Loucy (cell line): Measurements from ENCODE around the gene PLK3.

Experiments used
- H2AFZ ChIP-seq: fragments of 200-600 bp; sonication (generic); 2 replicates; pipeline ENCODE4 v1.6.0; 2016; ENCODE audit warnings: antibody characterized with exemption, mild to moderate bottlenecking, low read length, moderate library complexity
- H3F3A ChIP-seq: fragments of 200-600 bp; 2 replicates; pipeline ENCODE4 v1.6.0; 2016; ENCODE audit warnings: antibody characterized with exemption, low read depth, mild to moderate bottlenecking
- H3K27me3 ChIP-seq: fragments of 200-600 bp; sonication (generic); 2 replicates; pipeline ENCODE4 v1.6.1; 2014; ENCODE audit warnings: low read length, mild to moderate bottlenecking; ENCODE audit not compliant: insufficient read depth, poor library complexity, severe bottlenecking
- H3K36me3 ChIP-seq: fragments of 200-600 bp; sonication (generic); 2 replicates; pipeline ENCODE4 v1.6.1; 2016; ENCODE audit warnings: low read length; ENCODE audit not compliant: insufficient read depth
- H3K4me1 ChIP-seq: fragments of 200-600 bp; sonication (generic); 2 replicates; pipeline ENCODE4 v1.5.1; 2014; ENCODE audit warnings: low read length, mild to moderate bottlenecking; ENCODE audit not compliant: insufficient read depth, poor library complexity, severe bottlenecking
- H3K4me2 ChIP-seq: fragments of 200-600 bp; sonication (generic); 2 replicates; pipeline ENCODE4 v1.6.0; 2014; ENCODE audit warnings: antibody characterized with exemption, low read length, low read depth, mild to moderate bottlenecking; ENCODE audit not compliant: poor library complexity, severe bottlenecking
- H3K4me3 ChIP-seq: fragments of 200-600 bp; sonication (generic); 2 replicates; pipeline ENCODE4 v1.5.1; 2014; ENCODE audit warnings: low read length, mild to moderate bottlenecking, mixed read lengths; ENCODE audit not compliant: poor library complexity, severe bottlenecking
- H3K79me2 ChIP-seq: fragments of 200-600 bp; sonication (generic); 2 replicates; pipeline ENCODE4 v1.6.1; 2014; ENCODE audit warnings: low read length; ENCODE audit not compliant: insufficient read depth
- H3K9ac ChIP-seq: fragments of 200-600 bp; sonication (generic); 2 replicates; pipeline ENCODE4 v1.6.0; 2014; ENCODE audit warnings: mild to moderate bottlenecking, low read depth, low read length, moderate library complexity; ENCODE audit not compliant: poor library complexity, severe bottlenecking
- H3K9me2 ChIP-seq: fragments of 200-600 bp; sonication (generic); replicated peaks from 2 replicates; pipeline ENCODE4 v1.6.1; 2016; ENCODE audit warnings: low read depth, low read length, mixed read lengths
- H3K9me3 ChIP-seq: fragments of 200-600 bp; sonication (generic); 2 replicates; pipeline ENCODE4 v1.6.1; 2014; ENCODE audit warnings: mild to moderate bottlenecking, antibody characterized with exemption, low read length, low read depth; ENCODE audit not compliant: insufficient read depth
- H4K20me1 ChIP-seq: fragments of 200-600 bp; sonication (generic); 2 replicates; pipeline ENCODE4 v1.6.0; 2014; ENCODE audit warnings: antibody characterized with exemption, low read length, mild to moderate bottlenecking; ENCODE audit not compliant: insufficient read depth, poor library complexity, severe bottlenecking
- EZH2phosphoT487 ChIP-seq: fragments of 200-600 bp; IDR thresholded peaks from 2 replicates; pipeline ENCODE4 v1.6.1; 2018; ENCODE audit warnings: antibody characterized with exemption, mild to moderate bottlenecking, moderate library complexity, borderline replicate concordance
- TF ChIP-seq, protein P1 (sequence below): fragments of 200-600 bp; sonication (generic); conservative IDR thresholded peaks from 2 replicates; pipeline ENCODE4 v1.5.1; 2014; ENCODE audit warnings: mild to moderate bottlenecking, antibody characterized with exemption, low read length

PLK3 gene

DNA sequence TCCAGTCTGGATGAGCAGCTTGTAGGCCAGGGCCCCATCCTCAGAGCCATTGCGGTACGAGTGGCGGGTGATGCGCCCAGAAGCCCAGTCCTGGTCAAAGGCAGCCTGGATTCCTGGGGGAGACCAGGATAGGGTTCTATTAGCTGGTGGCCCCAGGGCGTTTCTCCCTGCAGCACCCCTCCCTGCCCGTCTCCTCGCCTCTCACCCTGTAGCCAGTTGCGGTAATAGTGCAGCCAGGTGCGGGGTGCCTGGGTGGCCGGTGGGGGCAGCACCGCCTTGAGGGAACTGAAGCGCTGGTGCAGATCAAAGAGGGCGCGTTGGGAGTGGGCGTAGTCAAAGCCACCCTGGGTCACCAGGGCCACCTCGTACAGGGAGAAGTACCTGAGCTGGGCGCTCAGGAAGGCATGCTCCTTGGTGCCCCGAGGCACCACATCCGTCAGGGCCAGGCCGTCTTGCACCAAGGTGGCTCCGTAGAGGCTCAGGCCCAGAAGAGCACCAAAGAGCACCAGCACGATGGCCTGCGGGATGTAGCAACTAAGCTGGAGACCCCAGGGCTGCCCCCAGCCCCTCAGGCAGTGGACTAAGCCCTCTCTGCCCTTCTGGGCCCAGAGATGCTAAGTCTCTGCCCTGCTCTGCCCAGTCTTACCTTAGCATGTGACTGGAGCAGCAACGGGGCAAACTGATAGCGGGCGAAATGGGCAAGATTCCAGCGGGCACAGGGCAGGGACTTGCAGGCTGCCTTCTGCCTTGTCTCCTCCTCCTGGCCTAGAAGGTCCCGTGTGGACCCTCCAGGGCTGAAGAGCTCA is 27.2 kb downstream of the PLK3 start:
- Histone ChIP-seq H3K36me3 (no peaks in the 10 kb centered on the region), H3K4me3 (no peak overlapping the region), H3K9ac (no peak overlapping the region), H3K9me3 (no peaks in the 10 kb centered on the region), H2AFZ (no peak overlapping the region), H3K79me2 (no peaks in the 10 kb centered on the region), H3K27me3 (no peaks in the 10 kb centered on the region), H3K4me1 (no peaks in the 10 kb centered on the region), H3F3A (no peaks in the 10 kb centered on the region), H3K9me2 (no peaks in the 10 kb centered on the region), H4K20me1 (no peaks in the 10 kb centered on the region), H3K4me2 (no peak overlapping the region)
- no peak for TF ChIP-seq EZH2phosphoT487
- TF ChIP-seq, protein P1, sequence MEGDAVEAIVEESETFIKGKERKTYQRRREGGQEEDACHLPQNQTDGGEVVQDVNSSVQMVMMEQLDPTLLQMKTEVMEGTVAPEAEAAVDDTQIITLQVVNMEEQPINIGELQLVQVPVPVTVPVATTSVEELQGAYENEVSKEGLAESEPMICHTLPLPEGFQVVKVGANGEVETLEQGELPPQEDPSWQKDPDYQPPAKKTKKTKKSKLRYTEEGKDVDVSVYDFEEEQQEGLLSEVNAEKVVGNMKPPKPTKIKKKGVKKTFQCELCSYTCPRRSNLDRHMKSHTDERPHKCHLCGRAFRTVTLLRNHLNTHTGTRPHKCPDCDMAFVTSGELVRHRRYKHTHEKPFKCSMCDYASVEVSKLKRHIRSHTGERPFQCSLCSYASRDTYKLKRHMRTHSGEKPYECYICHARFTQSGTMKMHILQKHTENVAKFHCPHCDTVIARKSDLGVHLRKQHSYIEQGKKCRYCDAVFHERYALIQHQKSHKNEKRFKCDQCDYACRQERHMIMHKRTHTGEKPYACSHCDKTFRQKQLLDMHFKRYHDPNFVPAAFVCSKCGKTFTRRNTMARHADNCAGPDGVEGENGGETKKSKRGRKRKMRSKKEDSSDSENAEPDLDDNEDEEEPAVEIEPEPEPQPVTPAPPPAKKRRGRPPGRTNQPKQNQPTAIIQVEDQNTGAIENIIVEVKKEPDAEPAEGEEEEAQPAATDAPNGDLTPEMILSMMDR = no peak

DNA sequence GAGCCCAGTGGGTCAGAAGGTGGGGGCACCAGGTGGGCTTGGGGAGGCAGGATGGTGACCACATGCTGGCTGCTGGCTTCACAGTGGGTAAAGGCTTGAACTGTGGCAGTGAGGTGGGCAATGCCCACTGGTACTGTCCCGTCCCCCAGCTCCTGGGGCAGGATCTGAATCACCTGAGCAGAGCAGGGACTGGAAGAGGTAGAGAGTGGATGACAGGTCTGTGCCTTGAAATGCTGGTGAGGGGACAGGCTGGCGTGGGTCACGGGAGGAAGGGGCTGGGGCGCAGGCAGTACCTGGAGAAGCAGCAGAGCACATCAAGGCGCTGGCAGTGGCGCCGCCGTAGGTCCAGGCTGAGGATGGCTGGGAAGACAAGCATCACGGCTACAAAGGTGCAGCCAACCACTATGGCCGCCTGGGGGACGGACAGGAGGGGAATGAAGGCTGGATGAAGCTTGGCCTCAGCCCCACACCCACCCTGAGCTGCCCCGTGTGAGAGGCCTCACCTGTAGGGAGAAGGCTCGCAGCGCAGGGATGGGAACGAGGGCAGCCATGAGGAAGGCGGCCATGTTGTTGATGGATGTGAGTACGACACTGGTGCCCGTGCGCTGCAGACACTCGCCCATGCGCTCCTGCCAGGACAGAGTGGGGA is 27.9 kb downstream of the PLK3 start:
- Histone ChIP-seq H3K4me2 (no peak overlapping the region), H3K27me3 (no peaks in the 10 kb centered on the region), H4K20me1 (no peaks in the 10 kb centered on the region), H3K4me3 (no peak overlapping the region), H2AFZ (no peak overlapping the region), H3K9me2 (no peaks in the 10 kb centered on the region), H3F3A (no peaks in the 10 kb centered on the region), H3K9ac (no peak overlapping the region), H3K9me3 (no peaks in the 10 kb centered on the region), H3K4me1 (no peaks in the 10 kb centered on the region), H3K79me2 (no peaks in the 10 kb centered on the region), H3K36me3 (no peaks in the 10 kb centered on the region)
- TF ChIP-seq, protein P1 = no peak
- no peak for TF ChIP-seq EZH2phosphoT487

DNA sequence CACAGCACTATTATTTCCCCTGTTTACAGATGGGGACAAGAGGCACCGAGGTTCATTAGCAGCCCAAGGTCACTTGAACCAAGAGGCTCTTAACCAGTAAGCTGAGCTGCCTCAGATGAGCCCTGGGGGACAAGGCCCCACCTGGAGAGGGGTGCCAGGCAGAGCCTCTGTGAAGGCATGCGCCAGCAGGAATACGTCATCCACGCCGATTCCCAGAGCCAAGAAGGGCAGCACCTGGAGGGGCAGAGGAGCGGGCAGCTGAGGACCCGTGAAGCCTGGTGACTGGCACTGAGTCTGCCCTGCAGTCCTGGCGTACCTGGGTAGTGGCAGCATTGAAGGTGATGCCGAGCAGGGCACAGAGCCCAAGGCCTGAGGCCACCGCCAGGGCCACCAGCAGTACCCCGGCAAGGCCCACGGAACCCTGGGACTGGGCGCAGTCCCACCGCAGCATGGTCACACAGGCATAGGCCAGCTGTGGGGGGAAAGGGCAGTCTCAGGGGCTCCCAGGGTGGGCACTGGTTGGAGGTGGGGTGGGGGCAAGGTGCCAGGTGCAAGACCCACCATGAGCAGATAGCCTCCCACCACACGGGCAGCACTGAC is 28.8 kb downstream of the PLK3 start:
- Histone ChIP-seq H3K9me3 (no peaks in the 10 kb centered on the region), H3K9me2 (no peaks in the 10 kb centered on the region), H3F3A (no peaks in the 10 kb centered on the region), H3K79me2 (no peaks in the 10 kb centered on the region), H3K27me3 (no peaks in the 10 kb centered on the region), H3K4me2 (no peak overlapping the region), H4K20me1 (no peaks in the 10 kb centered on the region), H3K36me3 (no peaks in the 10 kb centered on the region), H3K4me3 (no peak overlapping the region), H3K9ac (no peak overlapping the region), H3K4me1 (no peaks in the 10 kb centered on the region), H2AFZ (no peak overlapping the region)
- TF ChIP-seq, protein P1 = no peak
- no peak for TF ChIP-seq EZH2phosphoT487
